ENCODE measurements around the gene DUSP28.
"Not testable (repeated sequence)": the region's sequence is repeated elsewhere in the genome, so short reads cannot be mapped to it uniquely, and the experiment has no call there.

DUSP28 gene

GRCh38 chr2:240525802-240526201 lies 34.4 kb upstream of the DUSP28 start:
- no peak for DNase-seq (ENCODE audit: low read depth)
- no peak overlapping the region for H3K4me3 ChIP-seq (ENCODE audit: low read depth, low read length)

- no peak overlapping the region for H3K4me3 ChIP-seq (ENCODE audit: low read depth, low read length)
- DNase-seq (ENCODE audit: low read depth), result no peak
Observed at GRCh38 chr2:240526521-240526920, 33.6 kb upstream of the DUSP28 start.

- no peak for DNase-seq (ENCODE audit: low read depth)
- H3K4me3 ChIP-seq (ENCODE audit: low read depth, low read length), result no peak overlapping the region
Observed at GRCh38 chr2:240527153-240527750, 32.9 kb upstream of the DUSP28 start.

GRCh38 chr2:240528406-240529040 lies 31.6 kb upstream of the DUSP28 start:
- no peak overlapping the region for H3K4me3 ChIP-seq (ENCODE audit: low read depth, low read length)
- no peak for DNase-seq (ENCODE audit: low read depth)

- H3K4me3 ChIP-seq (ENCODE audit: low read depth, low read length), result no peak overlapping the region
- no peak for DNase-seq (ENCODE audit: low read depth)
Observed at GRCh38 chr2:240529344-240529999, 30.7 kb upstream of the DUSP28 start.

GRCh38 chr2:240530181-240530580 lies 30.0 kb upstream of the DUSP28 start:
- no peak overlapping the region for H3K4me3 ChIP-seq (ENCODE audit: low read depth, low read length)
- DNase-seq (ENCODE audit: low read depth), result no peak

- no peak overlapping the region for H3K4me3 ChIP-seq (ENCODE audit: low read depth, low read length)
- no peak for DNase-seq (ENCODE audit: low read depth)
Observed at GRCh38 chr2:240531038-240531437, 29.1 kb upstream of the DUSP28 start.

- H3K4me3 ChIP-seq (ENCODE audit: low read depth, low read length), result no peak overlapping the region
- DNase-seq (ENCODE audit: low read depth), result no peak
Observed at GRCh38 chr2:240532031-240532775, 28.0 kb upstream of the DUSP28 start.

- no peak overlapping the region for H3K4me3 ChIP-seq (ENCODE audit: low read depth, low read length)
- DNase-seq (ENCODE audit: low read depth), result no peak
Observed at GRCh38 chr2:240538031-240538780, 22.0 kb upstream of the DUSP28 start.

- not testable (repeated sequence) for H3K4me3 ChIP-seq (ENCODE audit: low read depth, low read length); DNase-seq (ENCODE audit: low read depth)
Observed at GRCh38 chr2:240539101-240539500, 21.1 kb upstream of the DUSP28 start.

- no peak overlapping the region for H3K4me3 ChIP-seq (ENCODE audit: low read depth, low read length)
- DNase-seq (ENCODE audit: low read depth), result no peak
Observed at GRCh38 chr2:240539906-240540305, 20.3 kb upstream of the DUSP28 start.

- no peak overlapping the region for H3K4me3 ChIP-seq (ENCODE audit: low read depth, low read length)
- DNase-seq (ENCODE audit: low read depth), result no peak
Observed at GRCh38 chr2:240551288-240551687, 8.9 kb upstream of the DUSP28 start.

- no peak overlapping the region for H3K4me3 ChIP-seq (ENCODE audit: low read depth, low read length)
- no peak for DNase-seq (ENCODE audit: low read depth)
Observed at GRCh38 chr2:240551811-240552210, 8.3 kb upstream of the DUSP28 start.

- no peak for DNase-seq (ENCODE audit: low read depth)
- H3K4me3 ChIP-seq (ENCODE audit: low read depth, low read length), result no peak overlapping the region
Observed at GRCh38 chr2:240553956-240554480, 6.1 kb upstream of the DUSP28 start.

- H3K4me3 ChIP-seq (ENCODE audit: low read depth, low read length), result no peak overlapping the region
- DNase-seq (ENCODE audit: low read depth), result no peak
Observed at GRCh38 chr2:240554767-240555493, 5.2 kb upstream of the DUSP28 start.

GRCh38 chr2:240555541-240556250 lies 4.5 kb upstream of the DUSP28 start:
- no peak overlapping the region for H3K4me3 ChIP-seq (ENCODE audit: low read depth, low read length)
- DNase-seq (ENCODE audit: low read depth), result no peak

- no peak for DNase-seq (ENCODE audit: low read depth)
- H3K4me3 ChIP-seq (ENCODE audit: low read depth, low read length), result peak overlapping the region; percentile 57
Observed at GRCh38 chr2:240556553-240557100, 3.5 kb upstream of the DUSP28 start.
